WTC11 (cell line): ENCODE results near the gene JAML.

Source experiments
- ATF6 ChIP-seq: sonication (generic); formaldehyde crosslinking; IDR thresholded peaks from 2 replicates; pipeline ENCODE4 v1.8.1; 2023; ENCODE audit warnings: mild to moderate bottlenecking, missing genetic modification reagents
- CREB1 ChIP-seq: sonication (generic); formaldehyde crosslinking; IDR thresholded peaks from 2 replicates; pipeline ENCODE4 v1.8.0; 2023; ENCODE audit warnings: mild to moderate bottlenecking, missing genetic modification reagents
- CREM ChIP-seq: sonication (generic); formaldehyde crosslinking; IDR thresholded peaks from 2 replicates; pipeline ENCODE4 v1.8.1; 2022; ENCODE audit warnings: mild to moderate bottlenecking, missing genetic modification reagents, moderate library complexity
- CTCF ChIP-seq: fragments of 200-600 bp; IDR thresholded peaks from 2 replicates; pipeline ENCODE4 v1.8.0; 2022; ENCODE audit warnings: antibody characterized with exemption
- E2F1 ChIP-seq: sonication (generic); formaldehyde crosslinking; IDR thresholded peaks from 2 replicates; pipeline ENCODE4 v1.8.0; 2022; ENCODE audit warnings: mild to moderate bottlenecking, missing genetic modification reagents
- GABPB1 ChIP-seq: sonication (generic); formaldehyde crosslinking; IDR thresholded peaks from 2 replicates; pipeline ENCODE4 v1.8.1; 2023; ENCODE audit warnings: mild to moderate bottlenecking, missing genetic modification reagents
- JUN ChIP-seq: sonication (generic); formaldehyde crosslinking; IDR thresholded peaks from 2 replicates; pipeline ENCODE4 v1.8.0; 2023; ENCODE audit warnings: mild to moderate bottlenecking, missing genetic modification reagents
- MLX ChIP-seq: sonication (generic); formaldehyde crosslinking; IDR thresholded peaks from 2 replicates; pipeline ENCODE4 v1.8.1; 2023; ENCODE audit warnings: mild to moderate bottlenecking, missing genetic modification reagents, moderate library complexity
- SP1 ChIP-seq: sonication (generic); formaldehyde crosslinking; conservative IDR thresholded peaks from 2 replicates; pipeline ENCODE4 v1.8.1; 2022; ENCODE audit warnings: missing genetic modification reagents
- TCF7 ChIP-seq: sonication (generic); formaldehyde crosslinking; IDR thresholded peaks from 2 replicates; pipeline ENCODE4 v1.8.0; 2022; ENCODE audit warnings: mild to moderate bottlenecking, low read depth, missing genetic modification reagents, moderate library complexity
- USF2 ChIP-seq: sonication (generic); formaldehyde crosslinking; IDR thresholded peaks from 2 replicates; pipeline ENCODE4 v1.8.1; 2023; ENCODE audit warnings: mild to moderate bottlenecking, missing genetic modification reagents, moderate library complexity
- ZNF532 ChIP-seq: fragments of 250-450 bp; sonication (Bioruptor Pico); IDR thresholded peaks from 2 replicates; pipeline ENCODE4 v1.9.0; 2021; ENCODE audit warnings: mild to moderate bottlenecking, borderline replicate concordance

GRCh38 chr11:118239509-118240205, 14.8 kb upstream of the JAML start:
- no peak for TF ChIP-seq TCF7 (CRISPR knock-in tag)
- TF ChIP-seq GABPB1, result no peak
- TF ChIP-seq SP1, result no peak
- TF ChIP-seq CTCF, result no peak
- TF ChIP-seq MLX (CRISPR knock-in tag), result no peak
- TF ChIP-seq CREM, result no peak
- no peak for TF ChIP-seq CREB1
- TF ChIP-seq ZNF532 (CRISPR knock-in tag), result no peak
- no peak for TF ChIP-seq USF2 (CRISPR knock-in tag)
- TF ChIP-seq E2F1 (CRISPR knock-in tag), result no peak
- no peak for TF ChIP-seq JUN (CRISPR knock-in tag)
- TF ChIP-seq ATF6 (CRISPR knock-in tag), result no peak
